Gastrocnemius medialis (tissue), 4 donors: ENCODE data around the gene B4GALT1. TPM values are rescaled to one million over a fixed set of nuclear protein-coding genes. Genes with fewer than 3 reads are reported as not detected.

Source experiments
- ATAC-seq, 2 donors: fragments of 150-250 bp; one replicate each; pipeline ENCODE4 v1.9.1; 2016
- DNase-seq, 2 donors: peaks; one replicate each; pipeline ENCODE4 v3.0.0-alpha.2; 2019
- H3K27ac ChIP-seq, 4 donors: fragments of 200-600 bp; sonication (generic); 1 replicate in 1 of 4; 2 replicates in 3 of 4; pipeline ENCODE4 v1.5.1; 2016 to 2018; ENCODE audit warnings: mild to moderate bottlenecking in 2 of 4, moderate library complexity in 1 of 4
- H3K27me3 ChIP-seq, 3 donors: fragments of 200-600 bp; sonication (generic) in 2 of 3; 1 replicate in 1 of 3; 2 replicates in 2 of 3; pipeline versions ENCODE4 v1.5.1 to v1.6.0; 2016 to 2019; ENCODE audit warnings: mild to moderate bottlenecking in 1 of 3, moderate library complexity in 1 of 3
- H3K36me3 ChIP-seq, 2 donors: fragments of 200-600 bp; sonication (generic) in 1 of 2; one replicate each; pipeline ENCODE4 v1.5.1; 2017 to 2018
- H3K4me1 ChIP-seq, 2 donors: fragments of 200-600 bp; sonication (generic) in 1 of 2; one replicate each; pipeline ENCODE4 v1.5.1; 2016 to 2017; ENCODE audit warnings: mild to moderate bottlenecking in 2 of 2
- H3K4me3 ChIP-seq, 4 donors: fragments of 200-600 bp; sonication (generic) in 3 of 4; 1 replicate in 1 of 4; 2 replicates in 3 of 4; pipeline ENCODE4 v1.5.1; 2016 to 2019; ENCODE audit warnings: mild to moderate bottlenecking in 2 of 4
- H3K9me3 ChIP-seq, 3 donors: fragments of 200-600 bp; sonication (generic) in 2 of 3; 1 replicate in 1 of 3; 2 replicates in 2 of 3; pipeline ENCODE4 v1.5.1; 2016 to 2019
- POLR2A ChIP-seq, 2 donors: fragments of 450-650 bp; IDR thresholded peaks; one replicate each; pipeline ENCODE4 v1.6.1; 2017; ENCODE audit warnings: antibody characterized with exemption in 2 of 2, mild to moderate bottlenecking in 2 of 2, moderate library complexity in 2 of 2
- in situ Hi-C, 4 donors: fragments of 200-750 bp; cut with MboI; loops; one replicate each; pipeline versions ENCODE4 v1.15.0 to v1.8.0; 2017; ENCODE audit warnings: low sequenced_read_pairs in 4 of 4
- intact Hi-C: fragments of 100-400 bp; cut with DNase I; formaldehyde crosslinking; loops from one replicate; pipeline ENCODE4 v1.15.1; 2023; ENCODE audit warnings: low total_unique reads
- total RNA-seq, 4 donors: library from RNA; depleted of rRNA; stranded (reverse); fragments of >200 nt; gene quantifications; one replicate each; pipeline versions ENCODE4 v1.1.0 to v1.2.3, GENCODE V29; 2016
- TF ChIP-seq, protein P1 (sequence below), 5 experiments: fragments of 450-650 bp in 3 of 5; fragments of 200-600 bp in 2 of 5; sonication (generic) in 2 of 5; IDR thresholded peaks in 4 of 5; conservative IDR thresholded peaks in 1 of 5; 1 replicate in 4 of 5; 2 replicates in 1 of 5; pipeline ENCODE4 v1.5.1; 2016 to 2019; ENCODE audit warnings: antibody characterized with exemption in 5 of 5, mild to moderate bottlenecking in 3 of 5, moderate library complexity in 3 of 5

B4GALT1 gene
- total RNA-seq, 4 donors from 2014 or later: 24.2 to 56.2 (median 42.7) TPM

DNA sequence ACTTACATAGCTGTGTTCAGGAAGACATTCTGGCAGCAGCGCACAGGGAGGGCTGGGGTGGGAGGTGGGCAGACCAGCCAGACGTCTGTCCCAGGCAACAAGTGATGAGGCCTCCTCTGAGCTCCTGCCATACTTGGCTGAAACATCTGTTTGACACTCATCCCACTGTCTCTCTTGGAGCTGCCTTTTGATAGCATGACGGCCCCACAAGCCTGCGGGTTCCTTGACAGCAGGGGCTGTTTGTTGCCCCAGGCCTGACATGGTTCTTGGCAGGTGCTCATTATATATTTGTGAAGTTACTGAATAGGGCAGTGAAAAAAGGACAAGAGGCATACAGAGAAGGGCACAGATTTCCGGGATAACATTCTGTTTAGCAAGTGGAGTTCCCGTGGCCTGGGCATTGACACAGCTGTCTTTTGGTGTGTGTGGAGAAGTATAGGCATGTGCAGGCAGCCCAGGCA, 22.2 kb upstream of the B4GALT1 start:
- ATAC-seq (no peak), DNase-seq (no peak)
- Histone ChIP-seq H3K4me1 (peaks cover 31 to 34% of the 10 kb centered on the region in 2 donors), H3K9me3 (no peaks in the 10 kb centered on the region), H3K27me3 (no peaks in the 10 kb centered on the region), H3K36me3 (no peaks in the 10 kb centered on the region), H3K27ac (no peak overlapping the region), H3K4me3 (no peak overlapping the region)
- TF ChIP-seq, protein P1, sequence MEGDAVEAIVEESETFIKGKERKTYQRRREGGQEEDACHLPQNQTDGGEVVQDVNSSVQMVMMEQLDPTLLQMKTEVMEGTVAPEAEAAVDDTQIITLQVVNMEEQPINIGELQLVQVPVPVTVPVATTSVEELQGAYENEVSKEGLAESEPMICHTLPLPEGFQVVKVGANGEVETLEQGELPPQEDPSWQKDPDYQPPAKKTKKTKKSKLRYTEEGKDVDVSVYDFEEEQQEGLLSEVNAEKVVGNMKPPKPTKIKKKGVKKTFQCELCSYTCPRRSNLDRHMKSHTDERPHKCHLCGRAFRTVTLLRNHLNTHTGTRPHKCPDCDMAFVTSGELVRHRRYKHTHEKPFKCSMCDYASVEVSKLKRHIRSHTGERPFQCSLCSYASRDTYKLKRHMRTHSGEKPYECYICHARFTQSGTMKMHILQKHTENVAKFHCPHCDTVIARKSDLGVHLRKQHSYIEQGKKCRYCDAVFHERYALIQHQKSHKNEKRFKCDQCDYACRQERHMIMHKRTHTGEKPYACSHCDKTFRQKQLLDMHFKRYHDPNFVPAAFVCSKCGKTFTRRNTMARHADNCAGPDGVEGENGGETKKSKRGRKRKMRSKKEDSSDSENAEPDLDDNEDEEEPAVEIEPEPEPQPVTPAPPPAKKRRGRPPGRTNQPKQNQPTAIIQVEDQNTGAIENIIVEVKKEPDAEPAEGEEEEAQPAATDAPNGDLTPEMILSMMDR (IDR thresholded peaks at IDR 0.05 in 4 of 5, conservative IDR thresholded peaks at IDR 0.05 in 1 of 5): no peak
- TF ChIP-seq POLR2A (IDR thresholded peaks at IDR 0.05): no peak
- intact Hi-C loops (loop anchor here (5.0 kb wide), 1 partner anchor 33 kb away; no protein-coding TSS in a partner anchor), in situ Hi-C loops (no loop called here)

DNA sequence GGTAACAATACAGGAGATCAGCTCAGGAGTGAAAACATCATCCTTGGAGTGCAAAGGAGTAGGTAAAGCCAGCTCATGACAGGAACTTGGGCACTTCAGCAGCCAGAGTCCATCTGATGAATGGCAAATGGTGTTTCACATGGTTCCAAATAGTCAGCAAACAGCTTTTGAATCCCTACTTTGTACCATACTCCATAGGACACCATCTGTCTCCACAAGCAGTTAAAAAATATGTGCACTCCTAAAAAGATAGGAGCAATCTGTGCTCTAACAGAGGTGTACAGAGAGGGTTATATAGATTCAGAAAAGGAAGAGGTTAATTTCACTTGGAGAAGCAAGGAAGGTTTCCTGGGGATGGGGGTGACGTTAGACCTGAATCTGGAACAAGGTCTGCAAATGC, 21.6 kb upstream of the B4GALT1 start:
- no peak overlapping the region for H3K27ac ChIP-seq
- H3K4me1 ChIP-seq: peaks cover 31 to 34% of the 10 kb centered on the region in 2 donors
- no peak for DNase-seq
- TF ChIP-seq POLR2A (IDR thresholded peaks at IDR 0.05): no peak
- TF ChIP-seq, protein P1 (IDR thresholded peaks at IDR 0.05 in 4 of 5, conservative IDR thresholded peaks at IDR 0.05 in 1 of 5): no peak
- in situ Hi-C loops (no loop called here), intact Hi-C loops (loop anchor here (5.0 kb wide), 1 partner anchor 34 kb away; no protein-coding TSS in a partner anchor)
- H3K9me3 ChIP-seq: no peaks in the 10 kb centered on the region
- no peak for ATAC-seq
- no peaks in the 10 kb centered on the region for H3K36me3 ChIP-seq
- no peaks in the 10 kb centered on the region for H3K27me3 ChIP-seq
- no peak overlapping the region for H3K4me3 ChIP-seq

DNA sequence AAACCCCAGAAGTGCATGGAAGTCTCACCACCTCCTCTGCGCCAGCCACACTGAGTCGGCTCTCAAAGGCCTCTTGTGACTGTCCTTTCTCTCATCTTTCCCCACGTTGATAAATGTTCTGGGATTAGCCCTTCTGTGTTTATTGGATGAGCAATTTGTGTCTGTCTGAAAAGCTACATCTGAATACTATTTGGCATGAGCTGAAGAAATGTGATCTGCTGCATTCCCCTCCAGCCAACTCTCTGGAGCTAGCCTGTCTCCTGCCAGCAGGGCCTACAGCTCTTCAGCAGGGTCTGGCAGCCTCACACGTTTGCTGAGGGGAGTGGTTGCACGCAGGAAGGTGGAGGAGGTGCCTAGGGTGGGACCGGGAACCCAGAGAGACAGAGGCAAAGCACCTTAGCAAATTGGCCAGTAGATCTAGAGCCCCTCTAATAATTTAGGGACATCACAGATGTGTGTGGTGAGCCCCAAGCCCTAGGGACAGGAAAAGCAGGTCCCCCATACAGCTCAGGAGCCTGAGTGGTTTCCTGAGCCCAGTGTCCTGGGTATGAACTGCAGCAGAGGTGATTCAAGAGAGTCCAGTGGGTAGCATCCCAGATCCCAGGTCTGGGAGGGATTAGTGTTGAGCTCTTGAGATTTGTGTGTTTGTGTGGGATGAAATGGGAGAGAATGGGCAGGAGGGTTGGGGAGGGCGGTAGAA, 20.5 kb upstream of the B4GALT1 start:
- H3K9me3 ChIP-seq: no peaks in the 10 kb centered on the region
- in situ Hi-C loops (no loop called here), intact Hi-C loops (loop anchor here (2.0 to 5.0 kb wide), 2 partner anchors 15 to 35 kb away; no protein-coding TSS in a partner anchor)
- H3K4me3 ChIP-seq: no peak overlapping the region
- H3K36me3 ChIP-seq: no peaks in the 10 kb centered on the region
- no peaks in the 10 kb centered on the region for H3K27me3 ChIP-seq
- peak; percentile 51 to 75 for DNase-seq
- no peak for TF ChIP-seq POLR2A (IDR thresholded peaks at IDR 0.05)
- TF ChIP-seq, protein P1 (IDR thresholded peaks at IDR 0.05 in 4 of 5, conservative IDR thresholded peaks at IDR 0.05 in 1 of 5): no peak
- peaks cover 31 to 34% of the 10 kb centered on the region in 2 donors for H3K4me1 ChIP-seq
- ATAC-seq: peak; percentile 95
- H3K27ac ChIP-seq: peak overlapping the region; percentile 66 to 76 (median 70)

DNA sequence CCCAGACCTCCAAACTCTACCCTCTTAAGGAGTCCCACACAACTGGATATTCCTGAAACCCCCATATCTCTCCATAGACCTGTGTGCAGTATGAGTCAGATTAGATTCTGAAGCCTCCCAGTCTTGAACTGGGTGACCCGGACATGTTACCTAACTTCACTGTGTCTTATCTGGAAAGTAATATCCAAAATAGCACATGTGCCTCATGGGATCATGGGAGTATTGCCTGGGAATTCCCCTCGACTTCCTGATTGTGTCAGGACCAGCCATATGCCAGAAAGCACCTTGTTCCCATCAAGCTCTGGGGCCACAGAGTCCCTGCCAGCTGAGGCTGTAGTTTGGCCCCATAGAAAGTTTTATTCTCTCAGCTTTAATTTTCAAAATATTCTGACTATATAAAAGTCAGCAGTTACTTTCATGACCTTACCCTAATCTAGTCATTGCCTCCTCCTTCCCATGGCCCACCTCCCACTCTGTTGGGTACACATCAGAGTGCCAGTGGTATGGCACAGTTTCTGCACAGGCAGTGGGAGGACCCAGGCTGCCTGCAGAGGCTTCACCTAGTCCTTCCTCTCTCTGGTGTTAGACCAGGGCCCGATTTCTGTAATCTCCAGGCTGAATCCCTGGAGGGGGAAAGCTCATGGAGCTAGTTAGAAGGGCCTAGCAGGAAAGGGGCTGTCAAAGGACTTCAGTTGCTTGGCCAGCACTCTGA, 19.5 kb upstream of the B4GALT1 start:
- ATAC-seq: peak; percentile 35 to 50
- DNase-seq: peak in 1 of 2 donors; percentile 50

More for the DNA sequence above, 19.5 kb upstream of the B4GALT1 start:
- intact Hi-C loops: loop anchor here (2.0 to 5.0 kb wide), 2 partner anchors 14 to 36 kb away; no protein-coding TSS in a partner anchor
- H3K27ac ChIP-seq: peak overlapping the region; percentile 66 to 76 (median 70)
- no peaks in the 10 kb centered on the region for H3K27me3 ChIP-seq
- H3K4me3 ChIP-seq: no peak overlapping the region
- peaks cover 31 to 34% of the 10 kb centered on the region in 2 donors for H3K4me1 ChIP-seq
- in situ Hi-C loops: no loop called here
- H3K36me3 ChIP-seq: no peaks in the 10 kb centered on the region
- no peaks in the 10 kb centered on the region for H3K9me3 ChIP-seq
- TF ChIP-seq POLR2A (IDR thresholded peaks at IDR 0.05): no peak
- TF ChIP-seq, protein P1 (IDR thresholded peaks at IDR 0.05 in 4 of 5, conservative IDR thresholded peaks at IDR 0.05 in 1 of 5): no peak
